K562 (cell line): ENCODE measurements around the gene GINS1. TPM values are rescaled to one million over a fixed set of nuclear protein-coding genes. Genes with fewer than 3 reads are reported as not detected.
A peak's percentile ranks its signal among the peaks of the same experiment; 100 is the strongest.

ENCODE experiments used
- ATAC-seq: fragments of 200-7000 bp; cut with Tn5 transposase; 3 replicates; pipeline ENCODE4 v1.9.1; 2020; ENCODE audit warnings: moderate library complexity
- BruUV-seq: library from RNA; stranded (reverse); fragments of 400-500 nt; replicated peaks from 2 replicates; lab custom pipeline; 2021; lab: Mats Ljungman, UMichigan
- CTCF ChIA-PET: fragments of 300-600 bp; formaldehyde crosslinking; extraction: SDS; loops from one replicate; lab custom pipeline; 2021; ENCODE audit warnings: low intra/inter-chr PET ratio; lab: Yijun Ruan, JAX
- POLR2A ChIA-PET: fragments of 300-600, 350-650 bp; sonication (Branson Sonifier 250); formaldehyde crosslinking; extraction: SDS; loops from one replicate; lab custom pipeline; 2021; ENCODE audit warnings: antibody characterized with exemption, inconsistent platforms; lab: Yijun Ruan, JAX
- DNase-seq, 4 experiments: peaks; one replicate each; pipeline versions ENCODE4 v3.0.0 to v3.0.0-alpha.2; 2011 to 2018; ENCODE audit warnings: low spot score in 3 of 4, mixed read lengths in 3 of 4; ENCODE audit errors: extremely low read depth in 1 of 4
- FAIRE-seq: peaks from 2 replicates; lab custom pipeline; 2011; peaks lifted over from hg19 to GRCh38; lab: Jason Lieb, UNC
- H2AFZ ChIP-seq: 2 replicates; pipeline ENCODE4 v1.6.0; 2011; ENCODE audit warnings: low read depth, low read length, control low read depth, inconsistent platforms
- H3K27ac ChIP-seq: fragments of 200-600 bp; 3 replicates; pipeline ENCODE4 v1.8.0; 2011; ENCODE audit warnings: low read depth, mild to moderate bottlenecking, control low read depth, inconsistent platforms, low read length, moderate library complexity, mixed read lengths; ENCODE audit errors: extremely low read depth
- H3K27me3 ChIP-seq, 2 experiments: fragments of 300-600 bp in 1 of 2; 2 replicates in 1 of 2; 3 replicates in 1 of 2; pipeline versions ENCODE4 v1.6.0 to v1.8.0; 2011; ENCODE audit warnings: inconsistent platforms in 2 of 2, low read length in 2 of 2, mild to moderate bottlenecking in 1 of 2, mixed read lengths in 1 of 2, moderate library complexity in 1 of 2; ENCODE audit not compliant: control insufficient read depth in 2 of 2, insufficient read depth in 2 of 2
- H3K36me3 ChIP-seq: fragments of 300-600 bp; 3 replicates; pipeline ENCODE4 v1.8.0; 2011; ENCODE audit warnings: mild to moderate bottlenecking, low read length, inconsistent platforms; ENCODE audit not compliant: control insufficient read depth, insufficient read depth
- H3K4me1 ChIP-seq, 2 experiments: fragments of 200-600 bp in 1 of 2; replicated peaks in 1 of 2; 2 replicates in 1 of 2; 3 replicates in 1 of 2; pipeline versions ENCODE4 v1.5.1 to v1.8.0; 2011; ENCODE audit warnings: inconsistent platforms in 2 of 2, low read length in 2 of 2, mild to moderate bottlenecking in 1 of 2, mixed read lengths in 1 of 2, moderate library complexity in 1 of 2; ENCODE audit not compliant: control insufficient read depth in 2 of 2, insufficient read depth in 2 of 2
- H3K4me2 ChIP-seq: 2 replicates; pipeline ENCODE4 v1.6.1; 2011; ENCODE audit warnings: low read length, control low read depth, inconsistent platforms, mixed read lengths; ENCODE audit not compliant: insufficient read depth
- H3K4me3 ChIP-seq: fragments of 200-600 bp; sonication (generic), shearing (Covaris generic); 2 replicates; pipeline ENCODE4 v1.5.1; 2016; ENCODE audit warnings: control low read depth, inconsistent platforms
- H3K79me2 ChIP-seq: fragments of 200-600 bp; 3 replicates; pipeline ENCODE4 v1.8.0; 2011; ENCODE audit warnings: low read length, inconsistent platforms; ENCODE audit not compliant: control insufficient read depth, insufficient read depth
- H3K9ac ChIP-seq, 2 experiments: 2 replicates each; pipeline versions ENCODE4 v1.6.0 to v1.6.1; 2011; ENCODE audit warnings: low read depth in 2 of 2, low read length in 2 of 2, control low read depth in 1 of 2, inconsistent platforms in 1 of 2, mild to moderate bottlenecking in 1 of 2, mixed read lengths in 1 of 2; ENCODE audit not compliant: insufficient read depth in 1 of 2
- H3K9me1 ChIP-seq: one replicate; pipeline ENCODE4 v1.6.0; 2011; ENCODE audit warnings: inconsistent platforms, mild to moderate bottlenecking, low read length, moderate library complexity; ENCODE audit not compliant: control insufficient read depth, insufficient read depth
- H3K9me3 ChIP-seq: replicated peaks from 2 replicates; pipeline ENCODE4 v1.5.1; 2011; ENCODE audit warnings: low read depth, low read length, inconsistent platforms; ENCODE audit not compliant: control insufficient read depth, insufficient read depth
- H4K20me1 ChIP-seq: replicated peaks from 2 replicates; pipeline ENCODE4 v1.6.1; 2011; ENCODE audit warnings: low read length, inconsistent platforms, mixed read lengths; ENCODE audit not compliant: control insufficient read depth, insufficient read depth
- GATAD2A ChIP-seq: fragments of 450-650 bp; IDR thresholded peaks from 2 replicates; pipeline ENCODE4 v1.6.1; 2017
- HINFP ChIP-seq: fragments of 450-650 bp; conservative IDR thresholded peaks from 2 replicates; pipeline ENCODE4 v1.6.1; 2016; ENCODE audit warnings: missing genetic modification characterization, low read depth, mild to moderate bottlenecking, control low read depth, missing compliant biosample characterization
- MECOM ChIP-seq: fragments of 250-450 bp; sonication (Bioruptor Pico); IDR thresholded peaks from 2 replicates; pipeline ENCODE4 v1.8.0; 2022; ENCODE audit warnings: inconsistent platforms
- NFIC ChIP-seq: fragments of 450-650 bp; IDR thresholded peaks from 2 replicates; pipeline ENCODE4 v1.6.1; 2017; ENCODE audit warnings: mild to moderate bottlenecking, inconsistent platforms
- ZNF174 ChIP-seq: fragments of 250-450 bp; sonication (Bioruptor Pico); IDR thresholded peaks from 2 replicates; pipeline ENCODE4 v1.4.0; 2020; ENCODE audit warnings: mild to moderate bottlenecking
- WGBS: fragments of 100-300 bp; shearing (Covaris generic); methylation state at CpG from one replicate; pipeline ENCODE4 v1.1.6; 2016; ENCODE audit warnings: low coverage, mixed read lengths; ENCODE audit not compliant: insufficient coverage; ENCODE audit errors: missing lambda C conversion rate; 5-methylcytosine and 5-hydroxymethylcytosine counted together
- in situ Hi-C: fragments of 300-500 bp; cut with MboI; formaldehyde crosslinking; loops from 4 replicates; pipeline ENCODE4 v1.15.0; 2018; ENCODE audit warnings: inconsistent platforms, mixed read lengths
- intact Hi-C: fragments of 100-400 bp; cut with micrococcal nuclease; formaldehyde crosslinking; loops from 2 replicates; pipeline ENCODE4 v1.14.2; 2022
- polyA plus RNA-seq, 8 experiments: library from polyadenylated mRNA; depleted of rRNA in 4 of 8; stranded (reverse) in 5 of 8; unstranded in 3 of 8; fragments of >200 nt; fragmentation: Nextera tagmentation in 2 of 8; fragmentation: Illumina TruSeq in 1 of 8; extraction: Ambion mirVana in 2 of 8; extraction: Trizol in 1 of 8; gene quantifications; 2 replicates each; pipeline versions ENCODE4 v1.2.1 to v1.2.3, GENCODE V29; 2011 to 2014; ENCODE audit warnings: inconsistent platforms in 1 of 8, missing spikeins in 1 of 8
- total RNA-seq, 7 experiments: library from RNA; depleted of rRNA in 6 of 7; stranded (reverse); fragments of >200 nt in 6 of 7; fragmentation: Illumina TruSeq in 2 of 7; extraction: Trizol in 2 of 7; gene quantifications; 2 replicates each; pipeline versions ENCODE4 v1.2.1 to v1.2.3, GENCODE V29; 2011 to 2021; ENCODE audit warnings: low replicate concordance in 1 of 7

The GINS1 gene
- total and polyA plus RNA-seq, 9 of the 15 experiments (the other 6 are each of a cell fraction or from before 2014, with no cell fraction given) = 13.1 to 31.8 (median 24.1) TPM

- TF ChIP-seq HINFP (tag) (no peak), MECOM (CRISPR knock-in tag) (no peak), ZNF174 (CRISPR knock-in tag) (no peak)
These were observed at the start of gene GINS1 (continued) for GRCh38 chr20:25407311-25408169.

DNA sequence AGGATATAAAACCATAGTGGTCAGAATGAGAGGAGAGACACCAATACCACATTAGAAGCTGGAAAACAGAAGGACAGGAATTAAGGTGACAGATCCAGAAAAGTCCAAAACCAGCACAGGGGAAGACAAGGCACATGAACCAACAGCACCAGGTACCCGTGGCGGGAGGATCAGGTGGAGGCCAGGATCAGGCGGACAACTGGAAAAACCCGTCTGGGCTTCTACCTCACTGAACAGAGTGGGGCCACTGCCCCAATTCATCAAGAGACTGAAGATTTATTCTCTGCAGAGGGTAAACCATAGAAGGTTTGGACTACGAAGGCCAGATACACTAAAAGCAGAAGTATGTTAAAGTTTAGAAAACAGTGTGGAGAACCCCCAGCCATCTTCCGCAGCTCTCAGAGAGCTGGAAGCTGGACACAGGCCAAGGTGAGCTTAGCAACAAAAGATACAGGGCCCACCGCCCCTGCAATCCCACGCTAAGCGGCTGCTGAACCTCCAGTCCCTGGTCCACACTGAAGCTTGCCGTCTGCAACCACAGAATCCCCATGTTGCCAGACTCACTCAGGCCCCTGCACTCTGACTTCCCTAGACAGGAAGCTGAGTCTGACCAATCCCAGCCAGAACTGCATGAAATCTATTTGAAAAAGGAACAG lies 46.7 kb upstream of the GINS1 start:
- no peaks in the 10 kb centered on the region for H3K9me3 ChIP-seq
- H3K79me2 ChIP-seq = no peaks in the 10 kb centered on the region
- BruUV-seq = no TSS peak
- ChIA-PET POLR2A (no interaction called here), CTCF (no interaction called here)
- no peak overlapping the region for H3K27ac ChIP-seq
- no peak overlapping the region for H3K4me3 ChIP-seq
- no peaks in the 10 kb centered on the region for H3K9me1 ChIP-seq
- intact Hi-C loops = no loop called here
- 42% methylated on average over 7 of the region's 10 CpGs for WGBS
- in situ Hi-C loops = no loop called here
- no peaks in the 10 kb centered on the region for H3K27me3 ChIP-seq
- H3K4me2 ChIP-seq = no peak overlapping the region
- H4K20me1 ChIP-seq = no peaks in the 10 kb centered on the region
- FAIRE-seq (no peak), DNase-seq (peak in 1 of 4 experiments; percentile 8), ATAC-seq (peak; percentile 61)
- TF ChIP-seq GATAD2A = no peak
- 0 out of 2 replicates have a peak, but pooled peaks have one; percentile 16 for TF ChIP-seq NFIC
- H3K36me3 ChIP-seq = no peaks in the 10 kb centered on the region
- H3K4me1 ChIP-seq = no peaks in the 10 kb centered on the region; a peak in 2 of 5 replicates
- H2AFZ ChIP-seq = no peak overlapping the region
- H3K9ac ChIP-seq = 0 out of 4 replicates have a peak overlapping the region, but pooled peaks of 1 of the 2 experiments have one; percentile 26
